Measurements from ENCODE around the gene ADCY2. TPM values are rescaled to one million over a fixed set of nuclear protein-coding genes. Genes with fewer than 3 reads are reported as not detected.

ADCY2 gene
- total RNA-seq, 1 donor from 2014 or later: 1.5 TPM

DNA sequence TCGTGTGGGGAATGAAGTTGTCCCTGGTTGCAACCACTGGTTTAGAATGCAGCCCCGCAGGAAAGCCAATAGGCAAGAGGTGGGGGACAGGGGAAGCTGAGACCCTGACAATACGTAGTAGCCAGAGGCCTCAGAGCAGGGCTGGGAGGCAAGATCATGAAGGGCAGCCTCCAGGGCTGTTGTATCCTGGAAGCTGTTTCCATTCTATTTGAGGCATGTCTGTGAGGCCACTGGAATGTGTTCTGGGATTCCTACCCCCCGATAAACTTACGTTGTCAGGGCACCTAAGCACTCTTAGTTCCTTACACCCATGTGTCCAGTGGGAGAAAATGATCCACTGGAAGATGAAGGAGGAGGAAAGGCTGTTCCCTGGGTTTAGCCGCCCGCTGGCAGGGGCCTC lies 277.7 kb downstream of the ADCY2 start:
- Mint-ChIP-seq H3K4me1 (ENCODE audit: unreplicated experiment) (no peaks in the 10 kb centered on the region), H3K9me3 (ENCODE audit: unreplicated experiment) (no peaks in the 10 kb centered on the region), H3K27ac (ENCODE audit: unreplicated experiment) (no peak overlapping the region), H3K36me3 (ENCODE audit: low read depth, unreplicated experiment) (no peaks in the 10 kb centered on the region), H3K4me3 (ENCODE audit: unreplicated experiment) (no peak overlapping the region), H3K27me3 (ENCODE audit: unreplicated experiment) (no peaks in the 10 kb centered on the region)
- TF ChIP-seq, protein P1, sequence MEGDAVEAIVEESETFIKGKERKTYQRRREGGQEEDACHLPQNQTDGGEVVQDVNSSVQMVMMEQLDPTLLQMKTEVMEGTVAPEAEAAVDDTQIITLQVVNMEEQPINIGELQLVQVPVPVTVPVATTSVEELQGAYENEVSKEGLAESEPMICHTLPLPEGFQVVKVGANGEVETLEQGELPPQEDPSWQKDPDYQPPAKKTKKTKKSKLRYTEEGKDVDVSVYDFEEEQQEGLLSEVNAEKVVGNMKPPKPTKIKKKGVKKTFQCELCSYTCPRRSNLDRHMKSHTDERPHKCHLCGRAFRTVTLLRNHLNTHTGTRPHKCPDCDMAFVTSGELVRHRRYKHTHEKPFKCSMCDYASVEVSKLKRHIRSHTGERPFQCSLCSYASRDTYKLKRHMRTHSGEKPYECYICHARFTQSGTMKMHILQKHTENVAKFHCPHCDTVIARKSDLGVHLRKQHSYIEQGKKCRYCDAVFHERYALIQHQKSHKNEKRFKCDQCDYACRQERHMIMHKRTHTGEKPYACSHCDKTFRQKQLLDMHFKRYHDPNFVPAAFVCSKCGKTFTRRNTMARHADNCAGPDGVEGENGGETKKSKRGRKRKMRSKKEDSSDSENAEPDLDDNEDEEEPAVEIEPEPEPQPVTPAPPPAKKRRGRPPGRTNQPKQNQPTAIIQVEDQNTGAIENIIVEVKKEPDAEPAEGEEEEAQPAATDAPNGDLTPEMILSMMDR (IDR thresholded peaks at IDR 0.05; ENCODE audit: unreplicated experiment): no peak
- no peak for DNase-seq (ENCODE audit: low spot score)

DNA sequence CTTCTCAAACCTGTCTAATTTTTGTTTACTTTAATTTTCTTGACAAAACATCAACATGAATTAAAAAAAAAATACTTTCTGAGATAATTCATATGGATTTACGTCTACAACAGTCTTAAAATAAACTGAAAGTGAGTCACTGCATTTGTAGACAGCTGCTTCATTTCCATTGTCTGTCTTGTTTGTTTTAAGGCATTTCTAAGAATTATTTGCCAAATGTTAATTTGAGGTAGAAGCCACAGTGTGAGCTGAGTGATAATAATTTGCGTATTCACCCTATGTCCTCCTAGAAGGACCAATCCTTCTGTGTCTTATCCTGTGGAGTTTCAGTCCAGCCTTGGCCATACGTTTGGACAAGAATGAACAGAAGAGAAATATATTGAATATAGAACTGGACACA lies 280.5 kb downstream of the ADCY2 start:
- no peak overlapping the region for H3K4me3 Mint-ChIP-seq (ENCODE audit: unreplicated experiment)
- H3K36me3 Mint-ChIP-seq (ENCODE audit: low read depth, unreplicated experiment): no peaks in the 10 kb centered on the region
- TF ChIP-seq, protein P1 (IDR thresholded peaks at IDR 0.05; ENCODE audit: unreplicated experiment): no peak
- H3K27me3 Mint-ChIP-seq (ENCODE audit: unreplicated experiment): no peaks in the 10 kb centered on the region
- no peak for DNase-seq (ENCODE audit: low spot score)
- no peaks in the 10 kb centered on the region for H3K4me1 Mint-ChIP-seq (ENCODE audit: unreplicated experiment)
- H3K27ac Mint-ChIP-seq (ENCODE audit: unreplicated experiment): no peak overlapping the region
- H3K9me3 Mint-ChIP-seq (ENCODE audit: unreplicated experiment): no peaks in the 10 kb centered on the region

DNA sequence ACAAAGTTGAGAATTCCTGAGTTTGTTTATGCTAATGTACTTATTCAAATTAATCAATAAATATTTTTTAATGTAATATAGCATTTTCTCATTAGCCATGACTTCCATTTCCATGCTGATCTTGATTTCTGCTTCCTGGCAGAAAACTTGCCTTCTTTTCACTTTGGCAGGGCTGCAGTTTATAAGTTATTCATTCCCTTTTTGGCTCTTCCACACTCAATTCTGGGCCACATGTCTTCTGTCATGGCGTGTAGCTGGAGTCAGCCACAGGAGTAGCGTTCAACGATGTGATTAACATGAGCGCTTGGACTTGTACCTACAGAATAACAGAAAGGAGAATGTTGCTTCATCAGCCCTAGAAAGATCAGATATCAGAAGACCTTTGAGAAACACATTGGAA lies 282.1 kb downstream of the ADCY2 start:
- H3K4me3 Mint-ChIP-seq (ENCODE audit: unreplicated experiment): no peak overlapping the region
- TF ChIP-seq, protein P1 (IDR thresholded peaks at IDR 0.05; ENCODE audit: unreplicated experiment): no peak
- H3K9me3 Mint-ChIP-seq (ENCODE audit: unreplicated experiment): no peaks in the 10 kb centered on the region
- no peaks in the 10 kb centered on the region for H3K27me3 Mint-ChIP-seq (ENCODE audit: unreplicated experiment)
- no peaks in the 10 kb centered on the region for H3K4me1 Mint-ChIP-seq (ENCODE audit: unreplicated experiment)
- no peak for DNase-seq (ENCODE audit: low spot score)
- H3K36me3 Mint-ChIP-seq (ENCODE audit: low read depth, unreplicated experiment): no peaks in the 10 kb centered on the region
- H3K27ac Mint-ChIP-seq (ENCODE audit: unreplicated experiment): no peak overlapping the region

DNA sequence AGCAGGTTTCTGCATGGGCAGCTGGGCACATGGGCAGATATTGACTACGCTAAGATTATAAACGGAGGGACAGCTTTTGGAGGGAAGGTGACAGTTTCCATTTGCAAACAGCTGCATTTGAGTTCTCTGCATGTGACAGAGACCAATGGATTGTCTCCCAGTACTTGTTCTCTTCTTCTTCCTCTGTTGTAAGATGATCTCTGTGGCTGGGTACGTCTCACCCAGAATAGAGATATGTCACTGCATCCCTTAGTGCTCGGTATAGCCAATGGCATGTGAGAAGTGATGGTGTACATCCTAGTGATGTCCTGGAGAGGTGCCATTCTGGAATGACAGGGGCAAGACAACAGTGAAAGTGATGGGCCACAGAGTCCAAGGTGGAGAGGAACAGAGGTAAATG lies 283.7 kb downstream of the ADCY2 start:
- H3K36me3 Mint-ChIP-seq (ENCODE audit: low read depth, unreplicated experiment): no peaks in the 10 kb centered on the region
- H3K9me3 Mint-ChIP-seq (ENCODE audit: unreplicated experiment): no peaks in the 10 kb centered on the region
- no peak overlapping the region for H3K4me3 Mint-ChIP-seq (ENCODE audit: unreplicated experiment)
- H3K27me3 Mint-ChIP-seq (ENCODE audit: unreplicated experiment): no peaks in the 10 kb centered on the region
- no peak for DNase-seq (ENCODE audit: low spot score)
- TF ChIP-seq, protein P1 (IDR thresholded peaks at IDR 0.05; ENCODE audit: unreplicated experiment): no peak
- no peaks in the 10 kb centered on the region for H3K4me1 Mint-ChIP-seq (ENCODE audit: unreplicated experiment)
- no peak overlapping the region for H3K27ac Mint-ChIP-seq (ENCODE audit: unreplicated experiment)

DNA sequence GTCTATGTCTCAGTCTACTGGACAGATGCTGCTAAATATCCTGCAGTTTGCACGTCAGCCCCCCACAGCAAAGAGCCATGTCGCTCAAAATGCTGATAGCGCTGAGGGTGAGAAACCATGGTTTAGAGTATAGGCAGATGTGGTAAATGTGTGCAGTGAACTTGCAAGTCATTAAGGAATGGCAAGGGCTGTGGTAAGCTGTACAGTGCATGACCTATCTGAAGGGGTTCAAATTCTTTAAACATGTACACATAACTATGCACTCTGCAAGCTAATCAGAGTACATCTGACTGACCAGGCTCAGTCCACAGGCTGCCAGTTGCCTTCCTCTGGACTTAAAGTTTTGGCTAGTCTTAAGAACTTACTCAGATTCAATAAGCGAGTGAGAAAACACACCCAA lies 284.3 kb downstream of the ADCY2 start:
- no peaks in the 10 kb centered on the region for H3K9me3 Mint-ChIP-seq (ENCODE audit: unreplicated experiment)
- H3K36me3 Mint-ChIP-seq (ENCODE audit: low read depth, unreplicated experiment): no peaks in the 10 kb centered on the region
- H3K27me3 Mint-ChIP-seq (ENCODE audit: unreplicated experiment): no peaks in the 10 kb centered on the region
- TF ChIP-seq, protein P1 (IDR thresholded peaks at IDR 0.05; ENCODE audit: unreplicated experiment): no peak
- no peak for DNase-seq (ENCODE audit: low spot score)
- no peak overlapping the region for H3K4me3 Mint-ChIP-seq (ENCODE audit: unreplicated experiment)
- no peaks in the 10 kb centered on the region for H3K4me1 Mint-ChIP-seq (ENCODE audit: unreplicated experiment)
- no peak overlapping the region for H3K27ac Mint-ChIP-seq (ENCODE audit: unreplicated experiment)

Measured in endothelial cell (in vitro differentiated cells).